Keratinocyte (primary cell): ENCODE data around the gene CXCL8.

Experiments used
- CTCF ChIP-seq, 3 experiments: IDR thresholded peaks in 1 of 3; conservative IDR thresholded peaks in 1 of 3; optimal IDR thresholded peaks in 1 of 3; 2 replicates in 2 of 3; 3 replicates in 1 of 3; pipeline versions ENCODE3 to v1.5.1; 2011; ENCODE audit warnings: low read length in 3 of 3, mild to moderate bottlenecking in 3 of 3, moderate library complexity in 2 of 3, control low read depth in 1 of 3, inconsistent platforms in 1 of 3; ENCODE audit not compliant: insufficient read depth in 2 of 3; ENCODE audit errors: extremely low read depth in 1 of 3
- EZH2 ChIP-seq: IDR thresholded peaks from one replicate; pipeline ENCODE4 v1.6.1; 2012; ENCODE audit warnings: inconsistent platforms, mild to moderate bottlenecking, low read length, moderate library complexity

GRCh38 chr4:73731968-73732610 lies 8.3 kb upstream of the CXCL8 start:
- no peak for TF ChIP-seq CTCF (optimal IDR thresholded peaks at IDR 0.05 in 1 of 3, IDR thresholded peaks at IDR 0.05 in 1 of 3, conservative IDR thresholded peaks at IDR 0.05 in 1 of 3; ENCODE audit: extremely low read depth in 1 of 3, insufficient read depth in 2 of 3, low read length in 3 of 3)
- no peak for TF ChIP-seq EZH2
